Measurements from ENCODE around the gene RAP1GAP.

Gene RAP1GAP

GRCh38 chr1:21603177-21604138, 65.7 kb downstream of the RAP1GAP start:
- no peaks in the 10 kb centered on the region for H3K9me3 ChIP-seq (ENCODE audit: control insufficient read depth, insufficient read depth, low read length)
- H3K9ac ChIP-seq (ENCODE audit: low read depth, low read length) = no peak overlapping the region
- no peaks in the 10 kb centered on the region; the same call in 1 of the 2 replicates for H3K4me1 ChIP-seq (ENCODE audit: insufficient read depth, low read length)
- H3K36me3 ChIP-seq (ENCODE audit: insufficient read depth, low read length) = no peaks in the 10 kb centered on the region

DNA sequence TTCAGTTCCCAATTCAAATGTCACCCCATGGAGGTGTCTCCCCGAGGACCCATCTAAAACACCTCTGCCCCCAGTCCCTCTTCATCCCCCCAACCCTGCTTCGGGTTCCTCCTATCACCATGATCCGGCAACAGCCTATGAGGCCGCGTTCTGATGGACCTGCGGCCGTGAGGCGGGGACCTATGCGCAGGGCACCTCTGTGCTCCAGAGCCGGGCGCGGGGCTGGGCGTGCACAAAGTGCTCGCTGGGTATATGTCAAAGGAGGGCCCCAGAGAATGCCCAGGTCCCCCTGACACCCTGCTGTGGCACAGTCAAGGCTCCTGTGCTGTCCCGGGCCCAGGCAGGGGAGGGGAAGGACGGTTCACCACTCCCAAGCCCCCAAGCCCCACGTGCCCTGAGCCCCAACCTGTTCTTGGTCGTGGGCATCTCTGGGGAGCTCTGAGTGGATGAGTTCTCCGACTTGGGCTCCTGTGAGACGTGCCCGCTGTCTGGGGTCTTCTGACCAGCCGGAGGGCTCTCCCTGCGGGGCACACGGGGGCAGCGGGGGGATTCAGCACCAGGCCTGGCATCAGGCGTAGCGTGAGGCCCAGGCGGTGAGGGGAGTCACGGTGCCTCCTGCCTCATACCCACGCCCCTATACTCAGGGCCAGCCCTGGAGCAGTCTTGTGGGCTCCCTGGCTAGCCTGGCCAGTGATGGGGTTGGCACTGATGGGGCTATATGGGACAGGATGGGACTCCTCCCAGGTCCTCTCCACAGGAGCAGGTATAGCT, 67.7 kb downstream of the RAP1GAP start:
- no peak overlapping the region for H3K9ac ChIP-seq (ENCODE audit: low read depth, low read length)

DNA sequence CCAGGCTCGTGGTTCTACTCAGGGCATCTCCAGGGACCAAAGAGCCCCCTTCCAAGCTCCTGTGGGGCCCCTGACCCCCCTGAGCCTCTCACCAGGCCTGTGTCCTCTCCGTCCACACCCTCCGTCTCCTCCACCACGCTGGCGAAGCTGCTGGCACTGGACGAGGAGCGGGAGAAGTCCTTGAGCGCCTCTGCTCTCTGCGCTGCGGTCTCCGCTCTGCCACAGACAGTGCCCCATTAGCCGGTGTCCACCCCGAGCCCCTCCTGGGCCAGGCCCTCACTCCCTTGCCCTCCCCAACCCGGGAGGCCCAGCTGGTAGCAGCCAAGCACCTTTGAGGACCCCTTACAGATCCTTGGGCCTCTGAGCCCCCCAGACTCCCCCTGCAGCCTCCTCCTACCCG, 69.8 kb downstream of the RAP1GAP start:
- Histone ChIP-seq H3K4me1 (ENCODE audit: insufficient read depth, low read length) (no peaks in the 10 kb centered on the region), H3K9me3 (ENCODE audit: control insufficient read depth, insufficient read depth, low read length) (no peaks in the 10 kb centered on the region), H3K9ac (ENCODE audit: low read depth, low read length) (no peak overlapping the region), H3K36me3 (ENCODE audit: insufficient read depth, low read length) (no peaks in the 10 kb centered on the region)

More for the DNA sequence above, 67.7 kb downstream of the RAP1GAP start:
- Histone ChIP-seq H3K9me3 (ENCODE audit: control insufficient read depth, insufficient read depth, low read length) (no peaks in the 10 kb centered on the region), H3K36me3 (ENCODE audit: insufficient read depth, low read length) (no peaks in the 10 kb centered on the region), H3K4me1 (ENCODE audit: insufficient read depth, low read length) (no peaks in the 10 kb centered on the region)

GRCh38 chr1:21598904-21599303, 70.3 kb downstream of the RAP1GAP start:
- Histone ChIP-seq H3K4me1 (ENCODE audit: insufficient read depth, low read length) (no peaks in the 10 kb centered on the region), H3K9me3 (ENCODE audit: control insufficient read depth, insufficient read depth, low read length) (no peaks in the 10 kb centered on the region), H3K9ac (ENCODE audit: low read depth, low read length) (no peak overlapping the region), H3K36me3 (ENCODE audit: insufficient read depth, low read length) (no peaks in the 10 kb centered on the region)

GRCh38 chr1:21598417-21598816, 70.7 kb downstream of the RAP1GAP start:
- Histone ChIP-seq H3K9ac (ENCODE audit: low read depth, low read length) (no peak overlapping the region), H3K9me3 (ENCODE audit: control insufficient read depth, insufficient read depth, low read length) (no peaks in the 10 kb centered on the region), H3K36me3 (ENCODE audit: insufficient read depth, low read length) (no peaks in the 10 kb centered on the region), H3K4me1 (ENCODE audit: insufficient read depth, low read length) (no peaks in the 10 kb centered on the region)

GRCh38 chr1:21597753-21598152, 71.4 kb downstream of the RAP1GAP start:
- Histone ChIP-seq H3K9ac (ENCODE audit: low read depth, low read length) (no peak overlapping the region), H3K36me3 (ENCODE audit: insufficient read depth, low read length) (no peaks in the 10 kb centered on the region), H3K9me3 (ENCODE audit: control insufficient read depth, insufficient read depth, low read length) (no peaks in the 10 kb centered on the region), H3K4me1 (ENCODE audit: insufficient read depth, low read length) (no peaks in the 10 kb centered on the region)

- H3K36me3 ChIP-seq (ENCODE audit: insufficient read depth, low read length) = no peaks in the 10 kb centered on the region
- no peak overlapping the region for H3K9ac ChIP-seq (ENCODE audit: low read depth, low read length)
- no peaks in the 10 kb centered on the region for H3K9me3 ChIP-seq (ENCODE audit: control insufficient read depth, insufficient read depth, low read length)
- H3K4me1 ChIP-seq (ENCODE audit: insufficient read depth, low read length) = peaks cover 5% of the 10 kb centered on the region
These were observed 72.5 kb downstream of the RAP1GAP start for GRCh38 chr1:21596628-21597027.

DNA sequence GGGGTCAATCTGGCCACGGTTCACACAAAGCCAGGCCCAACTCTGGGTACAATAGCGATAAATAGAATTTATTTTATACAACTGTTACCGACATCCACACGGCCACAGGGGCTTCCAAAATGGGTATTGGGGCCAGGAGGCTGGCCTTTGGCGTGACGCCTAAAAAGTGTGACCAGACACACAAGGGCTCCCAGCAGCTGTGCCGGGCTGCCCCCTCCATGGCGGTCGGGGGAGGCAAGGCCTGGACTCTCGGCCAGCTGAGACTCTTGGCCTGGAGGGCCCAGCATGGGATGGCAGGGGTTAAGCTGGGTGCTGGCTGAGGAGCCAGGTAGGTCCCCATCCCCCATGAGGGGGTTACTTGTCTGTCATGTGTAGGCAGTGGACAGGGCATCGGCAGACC, 73.0 kb downstream of the RAP1GAP start:
- Histone ChIP-seq H3K4me1 (ENCODE audit: insufficient read depth, low read length) (peaks cover 8% of the 10 kb centered on the region), H3K9me3 (ENCODE audit: control insufficient read depth, insufficient read depth, low read length) (no peaks in the 10 kb centered on the region), H3K9ac (ENCODE audit: low read depth, low read length) (no peak overlapping the region), H3K36me3 (ENCODE audit: insufficient read depth, low read length) (no peaks in the 10 kb centered on the region)

DNA sequence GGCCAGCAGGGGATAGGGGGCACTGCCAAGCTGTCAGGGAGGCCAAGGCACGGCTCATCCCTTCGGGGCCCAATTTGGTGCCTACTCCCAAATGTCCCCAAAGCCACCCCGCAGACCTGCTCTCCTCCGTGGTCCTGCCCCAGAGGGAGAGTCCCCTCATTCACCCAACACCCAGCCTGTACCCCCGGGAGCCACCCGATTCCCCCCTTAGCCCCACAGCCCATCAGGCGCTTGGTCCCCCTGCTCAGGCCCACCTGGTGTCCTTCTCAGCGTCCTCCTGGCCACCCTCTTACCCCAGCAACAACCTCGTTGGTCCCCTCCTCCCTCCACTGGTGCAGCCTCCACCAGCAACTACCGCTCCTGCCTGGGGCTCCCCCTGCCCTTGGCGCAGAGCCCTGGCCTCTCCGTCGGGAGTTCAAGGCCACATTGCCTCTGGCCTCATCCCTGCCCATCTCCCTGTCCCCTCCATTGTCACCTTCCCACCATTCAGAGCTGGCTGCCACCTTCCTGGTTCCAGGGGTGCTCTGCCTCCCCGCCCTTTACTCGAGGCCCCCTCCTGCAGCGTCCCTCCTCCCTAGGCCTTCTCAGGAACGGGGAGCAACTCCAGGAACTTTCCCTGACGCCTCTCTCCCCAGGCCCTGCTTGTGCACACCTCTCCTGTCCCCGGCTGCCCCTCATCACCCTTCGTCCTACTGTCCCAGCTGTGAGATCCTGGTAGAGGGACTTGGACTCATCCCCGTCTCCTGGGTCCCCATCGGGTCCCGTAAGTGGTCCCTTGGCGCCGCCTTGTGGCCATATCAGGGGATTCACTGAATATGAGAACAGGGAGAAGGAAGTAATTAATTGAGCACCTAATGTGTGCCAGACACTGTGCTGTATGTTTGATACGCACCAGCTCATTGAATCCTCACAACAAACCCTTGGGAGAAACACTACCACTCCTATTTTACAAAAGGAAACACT, 73.9 kb downstream of the RAP1GAP start:
- H3K9ac ChIP-seq (ENCODE audit: low read depth, low read length) = no peak overlapping the region
- no peaks in the 10 kb centered on the region for H3K36me3 ChIP-seq (ENCODE audit: insufficient read depth, low read length)
- H3K9me3 ChIP-seq (ENCODE audit: control insufficient read depth, insufficient read depth, low read length) = no peaks in the 10 kb centered on the region
- H3K4me1 ChIP-seq (ENCODE audit: insufficient read depth, low read length) = peaks cover 18% of the 10 kb centered on the region

DNA sequence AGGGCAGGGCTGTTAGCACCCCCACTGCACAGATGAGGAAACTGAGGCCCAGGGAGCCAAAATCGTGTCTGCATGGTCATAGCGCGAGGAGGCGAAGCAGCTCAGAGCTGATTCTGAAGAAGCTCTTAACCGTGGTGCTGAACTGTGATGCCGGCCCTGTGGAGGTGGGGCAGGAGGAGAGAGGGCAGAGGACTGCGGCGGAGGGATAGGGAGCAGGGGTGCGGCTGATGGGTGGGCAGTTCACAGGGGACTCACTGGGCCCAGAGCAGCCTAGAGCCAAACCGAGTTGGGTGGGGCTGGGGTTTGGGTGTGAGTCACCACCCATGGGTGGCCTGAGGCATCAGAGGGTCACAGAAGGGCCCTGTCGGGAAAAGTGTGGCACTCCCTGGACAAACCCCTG, 74.7 kb downstream of the RAP1GAP start:
- Histone ChIP-seq H3K9ac (ENCODE audit: low read depth, low read length) (no peak overlapping the region), H3K4me1 (ENCODE audit: insufficient read depth, low read length) (peaks cover 19% of the 10 kb centered on the region), H3K36me3 (ENCODE audit: insufficient read depth, low read length) (no peaks in the 10 kb centered on the region), H3K9me3 (ENCODE audit: control insufficient read depth, insufficient read depth, low read length) (no peaks in the 10 kb centered on the region)

GRCh38 chr1:21593231-21593630, 75.9 kb downstream of the RAP1GAP start:
- peaks cover 19% of the 10 kb centered on the region for H3K4me1 ChIP-seq (ENCODE audit: insufficient read depth, low read length)
- H3K9me3 ChIP-seq (ENCODE audit: control insufficient read depth, insufficient read depth, low read length) = no peaks in the 10 kb centered on the region
- H3K9ac ChIP-seq (ENCODE audit: low read depth, low read length) = no peak overlapping the region
- no peaks in the 10 kb centered on the region for H3K36me3 ChIP-seq (ENCODE audit: insufficient read depth, low read length)

GRCh38 chr1:21592086-21592865, 76.9 kb downstream of the RAP1GAP start:
- Histone ChIP-seq H3K36me3 (ENCODE audit: insufficient read depth, low read length) (no peaks in the 10 kb centered on the region), H3K4me1 (ENCODE audit: insufficient read depth, low read length) (peaks cover 23% of the 10 kb centered on the region), H3K9ac (ENCODE audit: low read depth, low read length) (no peak overlapping the region), H3K9me3 (ENCODE audit: control insufficient read depth, insufficient read depth, low read length) (no peaks in the 10 kb centered on the region)

GRCh38 chr1:21590934-21591333, 78.2 kb downstream of the RAP1GAP start:
- Histone ChIP-seq H3K9me3 (ENCODE audit: control insufficient read depth, insufficient read depth, low read length) (no peaks in the 10 kb centered on the region), H3K9ac (ENCODE audit: low read depth, low read length) (no peak overlapping the region), H3K4me1 (ENCODE audit: insufficient read depth, low read length) (peaks cover 32% of the 10 kb centered on the region), H3K36me3 (ENCODE audit: insufficient read depth, low read length) (no peaks in the 10 kb centered on the region)
